Activated T-cell treated with anti-CD3 and anti-CD28 coated beads, Interleukin-2, amount 50 U/mL, for 24 hours (primary cell): ENCODE results near the gene DMP1.
"Not testable (repeated sequence)": the region's sequence is repeated elsewhere in the genome, so short reads cannot be mapped to it uniquely, and the experiment has no call there.

Experiments
- DNase-seq: peaks from one replicate; pipeline ENCODE4 v3.0.0-alpha.2; 2020
- H3K27ac Mint-ChIP-seq: 2 replicates; pipeline ENCODE4 v1.8.0; 2020; ENCODE audit warnings: mild to moderate bottlenecking, mixed read lengths
- H3K27me3 Mint-ChIP-seq: 2 replicates; pipeline ENCODE4 v1.8.0; 2020; ENCODE audit warnings: mixed read lengths
- H3K36me3 Mint-ChIP-seq: 2 replicates; pipeline ENCODE4 v1.8.0; 2020; ENCODE audit warnings: low read depth, mixed read lengths
- H3K4me1 Mint-ChIP-seq: 2 replicates; pipeline ENCODE4 v1.8.0; 2020; ENCODE audit warnings: low read depth, mixed read lengths
- H3K4me3 Mint-ChIP-seq: 2 replicates; pipeline ENCODE4 v1.8.0; 2020; ENCODE audit warnings: mild to moderate bottlenecking, moderate library complexity, mixed read lengths
- H3K9me3 Mint-ChIP-seq: 2 replicates; pipeline ENCODE4 v1.8.0; 2020; ENCODE audit warnings: mixed read lengths

The DMP1 gene

DNA sequence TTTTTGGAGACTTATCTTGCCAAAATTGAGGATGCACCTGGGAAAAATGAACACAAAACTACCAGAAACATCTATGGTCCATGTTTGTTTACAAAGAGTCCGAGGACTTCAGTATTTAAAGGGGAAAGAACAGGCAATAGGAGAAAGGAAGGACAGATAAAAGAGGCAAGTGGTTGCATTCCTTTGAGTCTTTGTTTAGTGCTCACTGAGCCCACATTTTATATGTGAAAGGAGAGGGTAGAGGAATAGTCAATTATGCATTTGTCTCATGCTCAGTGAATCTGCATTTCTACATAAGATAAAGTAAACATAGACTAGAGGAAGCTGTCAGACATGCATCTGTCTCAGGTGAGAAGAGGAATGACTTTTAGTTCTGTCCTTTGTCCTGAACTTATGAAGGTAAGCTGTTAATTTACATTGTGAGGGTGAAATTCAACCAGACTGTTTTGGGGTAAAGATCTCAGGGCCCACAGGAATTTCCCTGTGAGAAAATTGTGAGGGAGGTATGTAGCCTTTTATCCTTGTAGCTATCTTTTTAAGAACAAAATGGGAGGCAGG is 4.5 kb downstream of the DMP1 start:
- Mint-ChIP-seq H3K27ac (no peak overlapping the region), H3K4me3 (no peak overlapping the region), H3K36me3 (no peaks in the 10 kb centered on the region), H3K9me3 (no peaks in the 10 kb centered on the region), H3K27me3 (peaks cover 5% of the 10 kb centered on the region), H3K4me1 (no peaks in the 10 kb centered on the region)
- no peak for DNase-seq

- no peak for DNase-seq
- Mint-ChIP-seq H3K4me1 (no peaks in the 10 kb centered on the region), H3K27me3 (peaks cover 13% of the 10 kb centered on the region), H3K27ac (no peak overlapping the region), H3K36me3 (no peaks in the 10 kb centered on the region), H3K4me3 (no peak overlapping the region), H3K9me3 (no peaks in the 10 kb centered on the region)
These were observed 7.4 kb downstream of the DMP1 start for GRCh38 chr4:87657525-87657924.

GRCh38 chr4:87659247-87659931 is 9.3 kb downstream of the DMP1 start:
- no peak overlapping the region for H3K4me3 Mint-ChIP-seq
- H3K9me3 Mint-ChIP-seq = no peaks in the 10 kb centered on the region
- peaks cover 13% of the 10 kb centered on the region for H3K27me3 Mint-ChIP-seq
- no peaks in the 10 kb centered on the region for H3K36me3 Mint-ChIP-seq
- no peak overlapping the region for H3K27ac Mint-ChIP-seq
- no peaks in the 10 kb centered on the region for H3K4me1 Mint-ChIP-seq
- DNase-seq = no peak

GRCh38 chr4:87662871-87663270 is 12.8 kb downstream of the DMP1 start:
- Mint-ChIP-seq H3K9me3 (no peaks in the 10 kb centered on the region), H3K27ac (no peak overlapping the region), H3K4me3 (no peak overlapping the region), H3K4me1 (no peaks in the 10 kb centered on the region), H3K27me3 (peaks cover 11% of the 10 kb centered on the region), H3K36me3 (no peaks in the 10 kb centered on the region)
- DNase-seq = no peak

GRCh38 chr4:87669373-87669772 is 19.3 kb downstream of the DMP1 start:
- DNase-seq = no peak
- peaks cover 17% of the 10 kb centered on the region for H3K9me3 Mint-ChIP-seq
- no peak overlapping the region for H3K27ac Mint-ChIP-seq
- H3K36me3 Mint-ChIP-seq = no peaks in the 10 kb centered on the region
- no peak overlapping the region for H3K4me3 Mint-ChIP-seq
- H3K27me3 Mint-ChIP-seq = peaks cover 2% of the 10 kb centered on the region
- H3K4me1 Mint-ChIP-seq = no peaks in the 10 kb centered on the region

GRCh38 chr4:87677731-87678130 is 27.7 kb downstream of the DMP1 start:
- no peaks in the 10 kb centered on the region for H3K36me3 Mint-ChIP-seq
- DNase-seq = no peak
- H3K9me3 Mint-ChIP-seq = peaks cover 7% of the 10 kb centered on the region
- no peak overlapping the region for H3K4me3 Mint-ChIP-seq
- peaks cover 3% of the 10 kb centered on the region for H3K27me3 Mint-ChIP-seq
- H3K4me1 Mint-ChIP-seq = no peaks in the 10 kb centered on the region
- H3K27ac Mint-ChIP-seq = no peak overlapping the region

DNA sequence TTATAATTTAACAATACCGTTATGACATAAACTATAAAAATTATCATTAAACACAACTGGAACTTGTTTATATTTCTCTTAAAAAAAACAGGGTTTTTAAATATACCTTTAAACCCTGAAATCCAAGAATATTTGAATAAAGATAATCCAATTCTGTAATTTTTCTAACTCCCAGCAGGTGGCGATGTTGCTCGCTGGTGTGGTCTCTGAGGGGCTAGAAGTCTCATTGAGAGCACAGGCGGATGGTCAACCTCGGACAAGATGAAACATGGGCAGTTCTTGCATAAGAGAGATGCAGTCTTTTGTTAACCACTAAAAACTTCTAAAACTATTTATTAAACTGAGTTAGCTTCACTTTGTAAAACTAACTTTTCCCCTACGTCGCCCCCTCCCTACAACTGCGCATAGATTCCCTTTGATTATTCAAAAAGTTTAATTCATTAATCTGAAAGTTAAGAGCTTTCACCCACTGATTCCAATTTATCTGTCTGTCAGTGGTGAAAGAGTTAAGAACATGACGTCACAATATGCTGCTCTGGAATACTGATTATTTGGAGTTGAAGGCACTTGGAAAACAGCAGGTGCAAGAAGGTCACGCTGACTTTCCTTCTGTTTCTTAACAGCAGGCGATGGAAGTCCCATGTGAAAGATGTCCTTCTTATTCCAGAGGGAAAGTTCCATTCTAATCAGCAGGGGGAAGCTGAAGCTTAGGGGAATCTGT is 29.5 kb downstream of the DMP1 start:
- DNase-seq = peak; percentile 37
- peaks cover 2% of the 10 kb centered on the region for H3K9me3 Mint-ChIP-seq
- peaks cover 3% of the 10 kb centered on the region for H3K27me3 Mint-ChIP-seq
- no peak overlapping the region for H3K4me3 Mint-ChIP-seq
- no peaks in the 10 kb centered on the region for H3K4me1 Mint-ChIP-seq
- no peaks in the 10 kb centered on the region for H3K36me3 Mint-ChIP-seq
- H3K27ac Mint-ChIP-seq = no peak overlapping the region

GRCh38 chr4:87680271-87680670 is 30.2 kb downstream of the DMP1 start:
- Mint-ChIP-seq H3K4me3 (no peak overlapping the region), H3K4me1 (no peaks in the 10 kb centered on the region), H3K9me3 (no peaks in the 10 kb centered on the region), H3K27me3 (no peaks in the 10 kb centered on the region), H3K27ac (no peak overlapping the region), H3K36me3 (no peaks in the 10 kb centered on the region)
- no peak for DNase-seq

DNA sequence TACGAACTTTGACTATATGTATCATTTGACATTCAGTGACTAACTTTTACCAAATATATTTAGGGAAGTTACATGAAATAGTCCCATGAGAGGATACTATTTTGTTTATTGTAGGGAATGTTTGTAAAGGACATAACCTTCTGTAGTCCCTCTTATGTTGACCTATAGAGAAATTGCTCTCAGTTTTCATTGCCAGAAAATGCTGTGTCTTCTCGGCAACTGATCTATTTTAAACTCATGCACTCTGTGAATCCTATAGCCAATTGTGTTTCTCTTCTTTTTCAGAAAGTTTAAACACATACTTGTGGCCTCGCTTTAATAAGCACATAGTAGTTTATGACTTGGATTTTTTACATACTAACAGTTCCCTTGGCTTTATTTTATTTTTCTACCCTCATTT is 38.2 kb downstream of the DMP1 start:
- Mint-ChIP-seq H3K27ac (no peak overlapping the region), H3K4me3 (no peak overlapping the region), H3K27me3 (peaks cover 1% of the 10 kb centered on the region), H3K4me1 (no peaks in the 10 kb centered on the region), H3K9me3 (peaks cover 14% of the 10 kb centered on the region), H3K36me3 (peaks cover 2% of the 10 kb centered on the region)
- DNase-seq = no peak

DNA sequence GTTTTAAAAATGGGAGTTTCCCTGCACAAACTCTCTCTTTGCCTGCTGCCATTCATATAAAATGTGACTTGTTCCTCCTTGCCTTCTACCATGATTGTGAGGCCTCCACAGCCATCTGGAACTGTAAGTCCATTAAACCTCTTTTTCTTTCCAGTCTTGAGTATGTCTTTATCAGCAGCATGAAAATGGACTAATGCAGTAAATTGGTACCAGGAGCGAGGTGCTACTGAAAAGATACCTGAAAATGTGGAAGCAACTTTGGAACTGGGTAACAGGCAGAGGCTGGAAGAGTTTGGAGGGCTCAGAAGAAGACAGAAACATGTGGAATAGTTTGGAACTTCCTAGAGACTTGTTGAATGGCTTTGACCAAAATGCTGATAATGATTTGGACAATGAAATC is 40.9 kb downstream of the DMP1 start:
- not testable (repeated sequence) for H3K36me3 Mint-ChIP-seq, DNase-seq, H3K4me1 Mint-ChIP-seq

DNA sequence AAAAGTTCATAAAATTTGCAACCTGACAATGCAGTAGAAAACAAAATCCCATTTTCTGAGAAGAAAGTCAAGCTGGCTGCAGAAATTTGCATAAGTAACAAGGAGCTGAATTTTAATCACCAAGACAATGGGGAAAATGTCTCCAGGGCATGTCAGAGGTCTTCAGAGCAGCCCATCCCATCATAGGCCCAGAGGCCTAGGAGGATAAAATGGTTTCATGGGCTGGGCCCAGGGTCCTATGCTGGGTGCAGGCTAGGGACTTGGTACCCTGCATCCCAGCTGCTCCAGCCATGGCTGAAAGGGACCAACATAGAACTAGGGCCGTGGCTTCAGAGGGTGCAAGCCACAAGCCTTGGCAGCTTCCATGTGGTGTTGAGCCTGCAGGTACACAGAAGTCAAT is 42.0 kb downstream of the DMP1 start:
- Mint-ChIP-seq H3K9me3 (peaks cover 15% of the 10 kb centered on the region), H3K27me3 (peaks cover 15% of the 10 kb centered on the region)
- not testable (repeated sequence) for H3K27ac Mint-ChIP-seq, H3K4me1 Mint-ChIP-seq, H3K36me3 Mint-ChIP-seq, H3K4me3 Mint-ChIP-seq, DNase-seq

More for the DNA sequence above, 40.9 kb downstream of the DMP1 start:
- not testable (repeated sequence) for H3K4me3 Mint-ChIP-seq, H3K27ac Mint-ChIP-seq
- H3K27me3 Mint-ChIP-seq = peaks cover 15% of the 10 kb centered on the region
- peaks cover 15% of the 10 kb centered on the region for H3K9me3 Mint-ChIP-seq

GRCh38 chr4:87697272-87697671 is 47.2 kb downstream of the DMP1 start:
- Mint-ChIP-seq H3K36me3 (no peaks in the 10 kb centered on the region), H3K27ac (no peak overlapping the region), H3K27me3 (peaks cover 15% of the 10 kb centered on the region), H3K4me1 (no peaks in the 10 kb centered on the region), H3K9me3 (peaks cover 6% of the 10 kb centered on the region), H3K4me3 (no peak overlapping the region)
- no peak for DNase-seq

GRCh38 chr4:87697945-87698344 is 47.9 kb downstream of the DMP1 start:
- H3K4me1 Mint-ChIP-seq = no peaks in the 10 kb centered on the region
- peaks cover 5% of the 10 kb centered on the region for H3K9me3 Mint-ChIP-seq
- no peak for DNase-seq
- peaks cover 15% of the 10 kb centered on the region for H3K27me3 Mint-ChIP-seq
- H3K4me3 Mint-ChIP-seq = no peak overlapping the region
- H3K27ac Mint-ChIP-seq = no peak overlapping the region
- no peaks in the 10 kb centered on the region for H3K36me3 Mint-ChIP-seq

DNA sequence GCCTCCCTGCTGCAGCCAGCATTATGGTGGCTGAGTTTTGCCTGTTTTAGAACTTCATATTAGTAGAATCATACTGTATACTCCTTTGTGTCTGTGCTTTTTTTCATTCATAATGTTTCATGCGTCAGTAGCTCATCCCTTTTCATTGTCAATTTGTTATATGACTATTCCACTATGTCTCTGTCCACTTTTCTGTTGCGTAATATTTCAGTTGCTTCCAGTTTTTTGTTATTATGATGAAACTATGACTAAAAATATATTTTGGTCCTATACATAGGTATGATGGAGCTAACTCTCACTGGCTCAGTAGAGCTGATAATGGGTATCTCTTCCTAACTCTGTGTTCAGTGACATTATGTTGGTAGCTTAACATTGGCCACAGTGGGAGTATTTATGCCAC is 48.3 kb downstream of the DMP1 start:
- DNase-seq = no peak
- peaks cover 13% of the 10 kb centered on the region for H3K27me3 Mint-ChIP-seq
- no peak overlapping the region for H3K27ac Mint-ChIP-seq
- peaks cover under 1% of the 10 kb centered on the region for H3K9me3 Mint-ChIP-seq
- H3K4me3 Mint-ChIP-seq = no peak overlapping the region
- H3K36me3 Mint-ChIP-seq = no peaks in the 10 kb centered on the region
- H3K4me1 Mint-ChIP-seq = no peaks in the 10 kb centered on the region

GRCh38 chr4:87704001-87704400 is 53.9 kb downstream of the DMP1 start:
- Mint-ChIP-seq H3K4me3 (no peak overlapping the region), H3K36me3 (no peaks in the 10 kb centered on the region), H3K4me1 (no peaks in the 10 kb centered on the region), H3K27ac (no peak overlapping the region), H3K27me3 (peaks cover 10% of the 10 kb centered on the region), H3K9me3 (no peaks in the 10 kb centered on the region)
- no peak for DNase-seq
